ENCODE results near the gene FAM47E.

FAM47E gene

GRCh38 chr4:76301068-76301774, 49.7 kb downstream of the FAM47E start:
- TF ChIP-seq JUND (IDR thresholded peaks at IDR 0.05; ENCODE audit: low read depth): no peak
- in situ Hi-C loops (cut with HindIII; ENCODE audit: low pct_unique_long_range_greater_than_20kb, low sequenced_read_pairs): no loop called here
- DNase-seq (ENCODE audit: low read depth in 1 of 2, low spot score in 1 of 2): peak; percentile 8 to 62

- in situ Hi-C loops (cut with HindIII; ENCODE audit: low pct_unique_long_range_greater_than_20kb, low sequenced_read_pairs): no loop called here
- TF ChIP-seq JUND (IDR thresholded peaks at IDR 0.05; ENCODE audit: low read depth): no peak
- no peak for DNase-seq (ENCODE audit: low read depth in 1 of 2, low spot score in 1 of 2)
Observed at GRCh38 chr4:76301775-76302162, 50.2 kb downstream of the FAM47E start.

- in situ Hi-C loops (cut with HindIII; ENCODE audit: low pct_unique_long_range_greater_than_20kb, low sequenced_read_pairs): no loop called here
- no peak for TF ChIP-seq JUND (IDR thresholded peaks at IDR 0.05; ENCODE audit: low read depth)
- DNase-seq (ENCODE audit: low read depth in 1 of 2, low spot score in 1 of 2): no peak
Observed at GRCh38 chr4:76302826-76303438, 51.4 kb downstream of the FAM47E start.

GRCh38 chr4:76305033-76305687, 53.6 kb downstream of the FAM47E start:
- no peak for TF ChIP-seq JUND (IDR thresholded peaks at IDR 0.05; ENCODE audit: low read depth)
- DNase-seq (ENCODE audit: low read depth in 1 of 2, low spot score in 1 of 2): no peak
- in situ Hi-C loops (cut with HindIII; ENCODE audit: low pct_unique_long_range_greater_than_20kb, low sequenced_read_pairs): no loop called here

- in situ Hi-C loops (cut with HindIII; ENCODE audit: low pct_unique_long_range_greater_than_20kb, low sequenced_read_pairs): no loop called here
- no peak for TF ChIP-seq JUND (IDR thresholded peaks at IDR 0.05; ENCODE audit: low read depth)
- DNase-seq (ENCODE audit: low read depth in 1 of 2, low spot score in 1 of 2): peak; percentile 69 to 71
Observed at GRCh38 chr4:76305971-76306881, 54.7 kb downstream of the FAM47E start, which contains the start of gene STBD1. Gene STBD1, plus strand, starts transcription at chr4:76306733. Its CDS starts 37 bp downstream, at chr4:76306770.

- in situ Hi-C loops (cut with HindIII; ENCODE audit: low pct_unique_long_range_greater_than_20kb, low sequenced_read_pairs): no loop called here
- no peak for TF ChIP-seq JUND (IDR thresholded peaks at IDR 0.05; ENCODE audit: low read depth)
- peak; percentile 53 to 56 for DNase-seq (ENCODE audit: low read depth in 1 of 2, low spot score in 1 of 2)
Observed at GRCh38 chr4:76306882-76307659, 55.5 kb downstream of the FAM47E start.

GRCh38 chr4:76307660-76308014, 56.1 kb downstream of the FAM47E start:
- no peak for DNase-seq (ENCODE audit: low read depth in 1 of 2, low spot score in 1 of 2)
- no peak for TF ChIP-seq JUND (IDR thresholded peaks at IDR 0.05; ENCODE audit: low read depth)
- in situ Hi-C loops (cut with HindIII; ENCODE audit: low pct_unique_long_range_greater_than_20kb, low sequenced_read_pairs): no loop called here

GRCh38 chr4:76308548-76308947, 57.0 kb downstream of the FAM47E start:
- no peak for TF ChIP-seq JUND (IDR thresholded peaks at IDR 0.05; ENCODE audit: low read depth)
- in situ Hi-C loops (cut with HindIII; ENCODE audit: low pct_unique_long_range_greater_than_20kb, low sequenced_read_pairs): no loop called here
- DNase-seq (ENCODE audit: low read depth in 1 of 2, low spot score in 1 of 2): no peak

- in situ Hi-C loops (cut with HindIII; ENCODE audit: low pct_unique_long_range_greater_than_20kb, low sequenced_read_pairs): no loop called here
- DNase-seq (ENCODE audit: low read depth in 1 of 2, low spot score in 1 of 2): no peak
- no peak for TF ChIP-seq JUND (IDR thresholded peaks at IDR 0.05; ENCODE audit: low read depth)
Observed at GRCh38 chr4:76309939-76310550, 58.5 kb downstream of the FAM47E start.

- in situ Hi-C loops (cut with HindIII; ENCODE audit: low pct_unique_long_range_greater_than_20kb, low sequenced_read_pairs): no loop called here
- no peak for DNase-seq (ENCODE audit: low read depth in 1 of 2, low spot score in 1 of 2)
- no peak for TF ChIP-seq JUND (IDR thresholded peaks at IDR 0.05; ENCODE audit: low read depth)
Observed at GRCh38 chr4:76310683-76311082, 59.2 kb downstream of the FAM47E start.

- no peak for TF ChIP-seq JUND (IDR thresholded peaks at IDR 0.05; ENCODE audit: low read depth)
- DNase-seq (ENCODE audit: low read depth in 1 of 2, low spot score in 1 of 2): no peak
- in situ Hi-C loops (cut with HindIII; ENCODE audit: low pct_unique_long_range_greater_than_20kb, low sequenced_read_pairs): no loop called here
Observed at GRCh38 chr4:76311896-76312331, 60.4 kb downstream of the FAM47E start.

All from T47D (cell line).